Stimulated activated naive CD8-positive, alpha-beta T cell treated with anti-CD3 and anti-CD28 coated beads, Interleukin-15, amount 100 ng/mL, for 72 hours (primary cell): ENCODE measurements around the gene PTGIS.

ENCODE experiments used
- ATAC-seq: fragments of 150-1000 bp; cut with Tn5 transposase; 2 replicates; pipeline ENCODE4 v1.10.0; 2021; ENCODE audit warnings: mild to moderate bottlenecking, moderate library complexity
- DNase-seq, 2 donors: peaks; one replicate each; pipeline ENCODE4 v3.0.0; 2021 to 2022
- H3K27ac Mint-ChIP-seq, 2 donors: one replicate each; pipeline ENCODE4 v1.8.0; 2022; ENCODE audit warnings: mild to moderate bottlenecking in 2 of 2, mixed read lengths in 2 of 2, moderate library complexity in 2 of 2
- H3K27me3 Mint-ChIP-seq: one replicate; pipeline ENCODE4 v1.8.0; 2022; ENCODE audit warnings: mixed read lengths
- H3K4me1 Mint-ChIP-seq: one replicate; pipeline ENCODE4 v1.8.0; 2022; ENCODE audit warnings: mild to moderate bottlenecking, mixed read lengths
- H3K4me3 Mint-ChIP-seq, 2 donors: one replicate each; pipeline ENCODE4 v1.8.0; 2022; ENCODE audit warnings: mild to moderate bottlenecking in 2 of 2, mixed read lengths in 2 of 2, moderate library complexity in 1 of 2
- H3K9me3 Mint-ChIP-seq, 2 donors: one replicate each; pipeline ENCODE4 v1.8.0; 2022; ENCODE audit warnings: mixed read lengths in 2 of 2

PTGIS gene

DNA sequence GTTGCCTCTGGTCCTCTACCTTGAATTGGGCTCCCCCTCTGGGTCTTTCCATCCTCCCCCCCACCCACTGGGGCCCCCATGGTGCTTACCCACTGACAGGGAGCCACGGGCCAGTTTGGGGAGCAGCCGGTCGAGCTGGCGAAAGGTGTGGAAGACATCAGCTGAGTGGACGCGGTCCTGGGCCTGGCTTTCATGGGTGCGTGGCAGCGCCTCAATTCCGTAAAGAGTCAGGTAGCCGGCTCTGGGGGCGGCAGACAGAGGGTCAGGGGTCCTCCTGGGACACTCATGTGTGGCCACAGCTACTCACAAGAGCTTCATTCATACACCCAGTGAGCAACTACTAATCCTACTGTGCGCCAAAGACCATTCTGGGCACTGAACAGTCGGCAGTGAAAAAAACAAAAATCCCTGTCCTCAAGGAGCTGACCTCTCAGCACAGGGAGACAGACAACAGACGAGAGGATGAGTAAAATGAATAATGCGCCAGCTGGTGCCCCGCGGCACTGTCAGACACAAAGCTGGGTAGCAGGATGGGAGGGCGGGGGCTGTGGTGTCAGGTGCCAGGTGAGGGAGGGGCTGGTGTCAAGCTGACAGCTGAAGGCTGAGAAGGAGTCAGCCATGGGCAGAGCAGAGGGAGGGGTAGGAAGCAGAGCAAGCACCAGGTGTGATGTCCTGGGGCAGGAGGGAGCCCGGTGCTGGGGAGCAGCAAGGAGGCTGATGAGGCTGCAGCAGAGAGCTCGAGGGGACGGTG lies 28.3 kb downstream of the PTGIS start:
- H3K27me3 Mint-ChIP-seq, result peaks cover 42% of the 10 kb centered on the region
- DNase-seq (no peak), ATAC-seq (no peak)
- H3K27ac Mint-ChIP-seq, result no peak overlapping the region
- no peak overlapping the region for H3K4me3 Mint-ChIP-seq
- H3K9me3 Mint-ChIP-seq, result no peaks in the 10 kb centered on the region
- H3K4me1 Mint-ChIP-seq, result peaks cover 34% of the 10 kb centered on the region

DNA sequence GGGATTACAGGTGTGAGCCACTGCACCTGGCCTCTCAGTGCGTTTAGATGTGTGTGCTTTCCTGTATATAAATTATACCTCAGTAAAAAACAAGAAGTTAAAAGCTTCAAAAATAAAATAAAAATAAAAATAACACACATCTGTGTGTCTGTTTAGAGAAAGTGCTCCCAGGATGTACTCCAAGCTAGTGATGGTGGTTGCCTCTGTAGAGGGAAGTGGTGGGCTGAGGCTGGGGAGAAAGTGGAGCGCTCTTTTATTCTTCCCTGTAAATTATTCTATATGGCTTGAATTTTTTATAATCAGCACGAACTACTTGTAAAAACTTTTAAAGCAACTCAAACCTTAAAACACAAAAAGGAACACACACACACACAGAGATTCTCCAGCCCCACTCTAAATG lies 29.0 kb downstream of the PTGIS start:
- Mint-ChIP-seq H3K4me1 (peaks cover 41% of the 10 kb centered on the region), H3K27me3 (peaks cover 42% of the 10 kb centered on the region), H3K27ac (no peak overlapping the region), H3K4me3 (no peak overlapping the region), H3K9me3 (no peaks in the 10 kb centered on the region)
- ATAC-seq (no peak), DNase-seq (no peak)

- peak; percentile 70 for ATAC-seq
- H3K27ac Mint-ChIP-seq, result peak overlapping the region in 1 of 2 donors; percentile 67
- H3K27me3 Mint-ChIP-seq, result peaks cover 29% of the 10 kb centered on the region
- DNase-seq, result peak; percentile 64 to 68
- peak overlapping the region; percentile 5 to 59 for H3K4me3 Mint-ChIP-seq
- no peaks in the 10 kb centered on the region for H3K9me3 Mint-ChIP-seq
- H3K4me1 Mint-ChIP-seq, result peaks cover 20% of the 10 kb centered on the region
These were observed 33.7 kb downstream of the PTGIS start for GRCh38 chr20:49534255-49534712.

- DNase-seq (no peak), ATAC-seq (no peak)
- no peak overlapping the region for H3K27ac Mint-ChIP-seq
- peaks cover 20% of the 10 kb centered on the region for H3K4me1 Mint-ChIP-seq
- H3K27me3 Mint-ChIP-seq, result peaks cover 21% of the 10 kb centered on the region
- H3K4me3 Mint-ChIP-seq, result no peak overlapping the region
- H3K9me3 Mint-ChIP-seq, result no peaks in the 10 kb centered on the region
These were observed 35.5 kb downstream of the PTGIS start for GRCh38 chr20:49532285-49532946.

- DNase-seq (no peak), ATAC-seq (no peak)
- Mint-ChIP-seq H3K27me3 (peaks cover 7% of the 10 kb centered on the region), H3K4me1 (peaks cover 5% of the 10 kb centered on the region), H3K9me3 (peaks cover 0 to 5% of the 10 kb centered on the region in 2 donors), H3K27ac (peak overlapping the region in 1 of 2 donors; percentile 27), H3K4me3 (no peak overlapping the region)
These were observed 38.5 kb downstream of the PTGIS start for GRCh38 chr20:49529470-49529869.

DNA sequence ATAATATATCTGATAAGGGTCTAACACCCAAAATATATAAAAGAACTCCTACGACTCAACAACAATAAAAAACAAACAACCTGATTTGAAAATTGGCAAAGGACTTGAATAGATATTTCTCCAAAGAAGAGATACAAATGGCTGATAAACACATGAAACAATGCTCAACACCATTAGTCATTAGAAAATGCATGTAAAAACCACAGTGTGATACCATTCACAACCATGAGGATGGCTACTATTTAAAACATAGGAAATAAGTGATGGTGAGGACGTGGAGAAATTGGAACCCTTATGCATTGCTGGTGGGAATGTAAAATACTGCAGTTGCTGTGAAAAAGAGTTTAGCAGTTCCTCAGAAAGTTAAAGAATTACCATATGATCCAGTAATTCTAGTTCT lies 41.4 kb downstream of the PTGIS start:
- H3K27ac Mint-ChIP-seq, result no peak overlapping the region
- ATAC-seq (no peak), DNase-seq (no peak)
- peaks cover 5 to 10% of the 10 kb centered on the region in 2 donors for H3K9me3 Mint-ChIP-seq
- H3K27me3 Mint-ChIP-seq, result peaks cover 16% of the 10 kb centered on the region
- H3K4me3 Mint-ChIP-seq, result no peak overlapping the region
- no peaks in the 10 kb centered on the region for H3K4me1 Mint-ChIP-seq

DNA sequence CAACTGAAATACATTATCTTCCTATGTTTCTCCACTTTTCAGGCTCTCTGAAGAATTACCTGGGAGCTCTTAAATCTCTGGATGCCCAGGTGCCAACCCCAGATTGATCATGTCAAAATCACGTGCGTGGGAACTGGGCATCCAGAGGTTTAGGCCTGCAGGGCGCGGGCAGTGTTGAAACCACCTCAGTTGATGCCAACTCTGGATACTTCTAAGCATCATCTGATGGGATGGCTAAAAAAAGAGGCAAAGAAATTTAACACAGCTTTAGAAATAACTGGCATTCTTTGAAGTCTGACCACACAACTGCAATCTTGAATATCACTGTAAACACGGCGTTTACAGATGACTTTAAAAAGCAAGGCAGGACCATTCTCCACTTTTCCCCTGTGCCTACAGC lies 41.9 kb downstream of the PTGIS start:
- DNase-seq (no peak), ATAC-seq (no peak)
- H3K27ac Mint-ChIP-seq, result no peak overlapping the region
- no peak overlapping the region for H3K4me3 Mint-ChIP-seq
- peaks cover 5 to 10% of the 10 kb centered on the region in 2 donors for H3K9me3 Mint-ChIP-seq
- peaks cover 21% of the 10 kb centered on the region for H3K27me3 Mint-ChIP-seq
- H3K4me1 Mint-ChIP-seq, result no peaks in the 10 kb centered on the region

DNA sequence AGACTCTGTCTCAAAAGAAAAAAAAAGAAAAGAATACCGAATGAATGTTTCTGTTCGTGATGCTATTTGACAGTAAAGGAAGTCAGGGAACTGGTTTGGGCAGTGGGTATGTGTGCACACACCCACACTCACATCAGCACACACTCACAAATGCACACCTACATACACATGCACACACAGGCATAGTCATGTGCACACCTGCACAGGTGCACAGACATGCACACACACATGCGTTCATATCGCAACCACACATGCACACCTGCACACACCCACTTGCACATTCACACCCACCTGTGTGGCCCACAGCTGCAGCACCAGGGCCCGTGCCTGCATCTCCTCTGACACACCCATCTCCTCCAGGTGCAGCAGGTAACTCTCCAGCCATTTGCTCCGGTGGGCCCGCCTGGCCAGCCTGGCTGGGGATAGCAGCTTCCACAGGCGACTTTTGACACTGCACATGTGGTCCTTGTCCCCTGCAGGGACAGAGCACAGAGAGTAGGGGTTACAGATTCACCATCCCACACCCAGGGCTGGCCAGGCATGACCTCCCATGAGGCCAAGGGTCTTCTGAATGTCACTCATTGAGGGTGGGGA lies 44.1 kb downstream of the PTGIS start:
- ATAC-seq, result no peak
- Mint-ChIP-seq H3K9me3 (peaks cover 5 to 10% of the 10 kb centered on the region in 2 donors), H3K27me3 (peaks cover 33% of the 10 kb centered on the region), H3K4me3 (no peak overlapping the region), H3K4me1 (no peaks in the 10 kb centered on the region), H3K27ac (no peak overlapping the region)
- no peak for DNase-seq

DNA sequence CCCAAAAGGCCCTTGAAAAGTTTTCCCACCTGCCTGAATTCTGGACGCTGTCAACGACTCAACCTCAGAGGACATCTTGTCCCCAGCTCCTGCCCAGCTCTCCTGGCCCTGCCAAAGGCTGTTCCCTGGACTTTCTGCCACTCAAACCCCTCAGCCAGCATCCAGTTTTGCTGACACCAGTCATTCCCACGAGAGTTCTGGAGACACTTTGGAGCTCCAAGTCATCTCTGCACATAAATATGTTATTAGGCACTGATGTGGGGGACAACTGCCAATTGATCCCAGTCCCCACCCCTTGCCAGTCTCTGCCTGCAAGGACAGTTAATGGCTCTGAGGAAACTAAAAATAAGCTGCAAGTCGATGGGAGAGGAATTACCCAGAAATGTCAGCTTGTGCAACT lies 46.6 kb downstream of the PTGIS start:
- Mint-ChIP-seq H3K27ac (no peak overlapping the region), H3K4me3 (no peak overlapping the region), H3K27me3 (peaks cover 42% of the 10 kb centered on the region), H3K9me3 (peaks cover 5 to 10% of the 10 kb centered on the region in 2 donors), H3K4me1 (no peaks in the 10 kb centered on the region)
- ATAC-seq, result no peak
- DNase-seq, result no peak

GRCh38 chr20:49519777-49520359 lies 48.1 kb downstream of the PTGIS start:
- no peak for DNase-seq
- Mint-ChIP-seq H3K9me3 (peaks cover 4 to 10% of the 10 kb centered on the region in 2 donors), H3K4me3 (no peak overlapping the region), H3K4me1 (no peaks in the 10 kb centered on the region), H3K27ac (peak overlapping the region in 1 of 2 donors; percentile 14), H3K27me3 (peaks cover 39% of the 10 kb centered on the region)
- no peak for ATAC-seq

- H3K27me3 Mint-ChIP-seq, result peaks cover 40% of the 10 kb centered on the region
- ATAC-seq (no peak), DNase-seq (no peak)
- no peak overlapping the region for H3K27ac Mint-ChIP-seq
- H3K4me3 Mint-ChIP-seq, result no peak overlapping the region
- no peaks in the 10 kb centered on the region for H3K4me1 Mint-ChIP-seq
- H3K9me3 Mint-ChIP-seq, result peaks cover 0 to 10% of the 10 kb centered on the region in 2 donors
These were observed 48.7 kb downstream of the PTGIS start for GRCh38 chr20:49519212-49519712.

- H3K9me3 Mint-ChIP-seq, result peaks cover 0 to 10% of the 10 kb centered on the region in 2 donors
- no peaks in the 10 kb centered on the region for H3K4me1 Mint-ChIP-seq
- H3K4me3 Mint-ChIP-seq, result no peak overlapping the region
- peaks cover 47% of the 10 kb centered on the region for H3K27me3 Mint-ChIP-seq
- peak overlapping the region in 1 of 2 donors; percentile 47 for H3K27ac Mint-ChIP-seq
- ATAC-seq, result no peak
- DNase-seq, result no peak
These were observed 49.4 kb downstream of the PTGIS start for GRCh38 chr20:49518576-49518975.

- no peak for ATAC-seq
- Mint-ChIP-seq H3K27me3 (peaks cover 49% of the 10 kb centered on the region), H3K4me1 (no peaks in the 10 kb centered on the region), H3K9me3 (peaks cover 0 to 5% of the 10 kb centered on the region in 2 donors), H3K4me3 (no peak overlapping the region), H3K27ac (no peak overlapping the region)
- no peak for DNase-seq
These were observed 50.2 kb downstream of the PTGIS start for GRCh38 chr20:49517805-49518100.

DNA sequence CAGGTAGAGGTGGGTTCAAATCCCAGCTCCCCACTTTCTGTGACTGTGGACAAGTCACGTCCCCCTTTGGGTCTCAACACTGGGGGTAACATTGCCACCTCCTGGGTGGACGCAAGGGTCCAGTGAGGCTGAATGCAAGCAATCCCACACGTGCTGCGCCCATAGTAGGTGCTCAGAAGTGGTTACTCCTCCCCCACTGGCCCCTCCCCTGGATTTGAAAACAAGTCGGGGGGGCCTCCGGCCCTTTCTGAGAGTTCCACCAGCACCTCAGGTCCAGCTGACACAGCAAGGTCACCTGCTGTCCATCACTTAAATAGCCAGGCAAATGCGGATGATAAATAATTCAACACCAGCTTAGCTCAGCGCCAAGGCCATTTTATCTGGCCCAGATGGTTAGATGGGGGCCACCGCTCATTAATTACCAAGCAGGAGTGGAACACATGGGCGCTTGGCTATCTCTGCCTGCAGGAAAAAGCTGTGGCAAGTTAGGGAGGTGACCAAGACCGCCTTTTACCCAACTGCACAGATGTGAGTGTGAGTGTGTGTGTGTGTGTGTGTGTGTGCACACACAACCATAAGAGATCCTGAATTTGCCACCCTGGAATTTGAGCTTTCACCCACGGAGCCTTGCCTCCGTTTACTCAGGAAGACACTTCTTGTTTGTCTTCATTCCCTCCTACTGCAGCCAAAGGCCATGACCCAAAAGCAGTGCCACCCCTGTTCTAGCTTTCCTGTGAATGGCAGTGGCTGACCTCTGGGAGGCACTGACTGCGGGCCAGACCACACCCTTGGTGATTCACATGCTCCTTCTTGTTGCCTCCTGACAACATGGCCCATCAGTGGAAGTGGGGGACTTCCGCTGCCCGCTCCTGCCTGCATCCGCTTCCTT lies 50.8 kb downstream of the PTGIS start:
- no peak overlapping the region for H3K27ac Mint-ChIP-seq
- peaks cover 0 to 2% of the 10 kb centered on the region in 2 donors for H3K9me3 Mint-ChIP-seq
- H3K4me1 Mint-ChIP-seq, result no peaks in the 10 kb centered on the region
- H3K4me3 Mint-ChIP-seq, result no peak overlapping the region
- peaks cover 45% of the 10 kb centered on the region for H3K27me3 Mint-ChIP-seq
- DNase-seq, result no peak
- no peak for ATAC-seq

DNA sequence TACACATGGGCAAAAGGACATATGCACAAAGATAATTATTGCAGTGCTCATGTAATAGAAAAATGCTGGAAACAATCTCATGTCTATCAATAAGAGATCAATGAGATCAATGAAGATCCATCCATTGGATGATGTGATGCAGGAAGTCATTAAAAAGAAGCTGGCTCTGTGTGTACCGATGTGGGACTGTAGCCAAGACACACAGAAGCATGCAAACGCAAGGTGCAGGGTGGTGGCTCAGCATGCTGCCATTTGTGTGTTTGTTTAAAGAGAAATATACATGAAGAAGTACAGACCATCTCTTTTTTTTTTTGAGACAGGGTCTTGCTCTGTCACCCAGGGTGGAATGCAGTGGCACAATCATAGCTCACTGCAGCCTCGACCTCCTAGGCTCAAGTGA lies 52.4 kb downstream of the PTGIS start:
- no peak for ATAC-seq
- Mint-ChIP-seq H3K4me1 (no peaks in the 10 kb centered on the region), H3K27ac (no peak overlapping the region), H3K9me3 (no peaks in the 10 kb centered on the region), H3K4me3 (no peak overlapping the region), H3K27me3 (peaks cover 32% of the 10 kb centered on the region)
- no peak for DNase-seq
